Astrocyte (in vitro differentiated cells and primary cell): ENCODE data around the gene MEMO1.

Experiments used
- EZH2 ChIP-seq: IDR thresholded peaks from 2 replicates; pipeline ENCODE4 v1.6.1; 2012; ENCODE audit warnings: mild to moderate bottlenecking, low read length, inconsistent platforms; ENCODE audit not compliant: insufficient read depth
- TF ChIP-seq, protein P1 (sequence below): IDR thresholded peaks from 2 replicates; pipeline ENCODE4 v1.5.1; 2011; ENCODE audit warnings: low read depth, mild to moderate bottlenecking, inconsistent platforms, low read length, moderate library complexity; ENCODE audit not compliant: insufficient read depth

DNA sequence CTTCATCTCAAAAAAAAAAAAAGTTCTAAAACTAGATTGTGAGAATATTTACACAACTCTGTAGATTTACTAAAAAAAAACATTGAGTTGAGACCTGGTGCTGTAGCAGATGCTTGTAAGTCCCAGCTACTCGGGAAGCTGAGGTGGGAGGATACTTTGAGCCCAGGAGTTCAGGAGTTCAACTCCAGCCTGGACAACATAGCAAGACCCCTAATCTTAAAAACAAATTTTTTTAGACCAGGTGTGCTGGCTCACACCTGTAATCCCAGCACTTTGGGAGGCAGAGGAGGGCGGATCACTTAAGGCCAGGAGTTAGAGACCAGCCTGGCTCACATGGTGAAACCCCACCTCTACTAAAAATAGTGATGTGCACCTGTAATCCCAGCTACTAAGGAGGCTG is 108.9 kb downstream of the MEMO1 start:
- TF ChIP-seq, protein P1, sequence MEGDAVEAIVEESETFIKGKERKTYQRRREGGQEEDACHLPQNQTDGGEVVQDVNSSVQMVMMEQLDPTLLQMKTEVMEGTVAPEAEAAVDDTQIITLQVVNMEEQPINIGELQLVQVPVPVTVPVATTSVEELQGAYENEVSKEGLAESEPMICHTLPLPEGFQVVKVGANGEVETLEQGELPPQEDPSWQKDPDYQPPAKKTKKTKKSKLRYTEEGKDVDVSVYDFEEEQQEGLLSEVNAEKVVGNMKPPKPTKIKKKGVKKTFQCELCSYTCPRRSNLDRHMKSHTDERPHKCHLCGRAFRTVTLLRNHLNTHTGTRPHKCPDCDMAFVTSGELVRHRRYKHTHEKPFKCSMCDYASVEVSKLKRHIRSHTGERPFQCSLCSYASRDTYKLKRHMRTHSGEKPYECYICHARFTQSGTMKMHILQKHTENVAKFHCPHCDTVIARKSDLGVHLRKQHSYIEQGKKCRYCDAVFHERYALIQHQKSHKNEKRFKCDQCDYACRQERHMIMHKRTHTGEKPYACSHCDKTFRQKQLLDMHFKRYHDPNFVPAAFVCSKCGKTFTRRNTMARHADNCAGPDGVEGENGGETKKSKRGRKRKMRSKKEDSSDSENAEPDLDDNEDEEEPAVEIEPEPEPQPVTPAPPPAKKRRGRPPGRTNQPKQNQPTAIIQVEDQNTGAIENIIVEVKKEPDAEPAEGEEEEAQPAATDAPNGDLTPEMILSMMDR = no peak
- TF ChIP-seq EZH2 = no peak
